Loucy (cell line): ENCODE results near the gene IGSF8.

ENCODE experiments used
- H2AFZ ChIP-seq: fragments of 200-600 bp; sonication (generic); 2 replicates; pipeline ENCODE4 v1.6.0; 2016; ENCODE audit warnings: antibody characterized with exemption, mild to moderate bottlenecking, low read length, moderate library complexity
- H3F3A ChIP-seq: fragments of 200-600 bp; 2 replicates; pipeline ENCODE4 v1.6.0; 2016; ENCODE audit warnings: antibody characterized with exemption, low read depth, mild to moderate bottlenecking
- H3K27me3 ChIP-seq: fragments of 200-600 bp; sonication (generic); 2 replicates; pipeline ENCODE4 v1.6.1; 2014; ENCODE audit warnings: low read length, mild to moderate bottlenecking; ENCODE audit not compliant: insufficient read depth, poor library complexity, severe bottlenecking
- H3K36me3 ChIP-seq: fragments of 200-600 bp; sonication (generic); 2 replicates; pipeline ENCODE4 v1.6.1; 2016; ENCODE audit warnings: low read length; ENCODE audit not compliant: insufficient read depth
- H3K4me1 ChIP-seq: fragments of 200-600 bp; sonication (generic); 2 replicates; pipeline ENCODE4 v1.5.1; 2014; ENCODE audit warnings: low read length, mild to moderate bottlenecking; ENCODE audit not compliant: insufficient read depth, poor library complexity, severe bottlenecking
- H3K4me2 ChIP-seq: fragments of 200-600 bp; sonication (generic); 2 replicates; pipeline ENCODE4 v1.6.0; 2014; ENCODE audit warnings: antibody characterized with exemption, low read length, low read depth, mild to moderate bottlenecking; ENCODE audit not compliant: poor library complexity, severe bottlenecking
- H3K4me3 ChIP-seq: fragments of 200-600 bp; sonication (generic); 2 replicates; pipeline ENCODE4 v1.5.1; 2014; ENCODE audit warnings: low read length, mild to moderate bottlenecking, mixed read lengths; ENCODE audit not compliant: poor library complexity, severe bottlenecking
- H3K79me2 ChIP-seq: fragments of 200-600 bp; sonication (generic); 2 replicates; pipeline ENCODE4 v1.6.1; 2014; ENCODE audit warnings: low read length; ENCODE audit not compliant: insufficient read depth
- H3K9ac ChIP-seq: fragments of 200-600 bp; sonication (generic); 2 replicates; pipeline ENCODE4 v1.6.0; 2014; ENCODE audit warnings: mild to moderate bottlenecking, low read depth, low read length, moderate library complexity; ENCODE audit not compliant: poor library complexity, severe bottlenecking
- H3K9me2 ChIP-seq: fragments of 200-600 bp; sonication (generic); replicated peaks from 2 replicates; pipeline ENCODE4 v1.6.1; 2016; ENCODE audit warnings: low read depth, low read length, mixed read lengths
- H3K9me3 ChIP-seq: fragments of 200-600 bp; sonication (generic); 2 replicates; pipeline ENCODE4 v1.6.1; 2014; ENCODE audit warnings: mild to moderate bottlenecking, antibody characterized with exemption, low read length, low read depth; ENCODE audit not compliant: insufficient read depth
- H4K20me1 ChIP-seq: fragments of 200-600 bp; sonication (generic); 2 replicates; pipeline ENCODE4 v1.6.0; 2014; ENCODE audit warnings: antibody characterized with exemption, low read length, mild to moderate bottlenecking; ENCODE audit not compliant: insufficient read depth, poor library complexity, severe bottlenecking
- CTCF ChIP-seq: fragments of 200-600 bp; sonication (generic); conservative IDR thresholded peaks from 2 replicates; pipeline ENCODE4 v1.5.1; 2014; ENCODE audit warnings: mild to moderate bottlenecking, antibody characterized with exemption, low read length
- EZH2phosphoT487 ChIP-seq: fragments of 200-600 bp; IDR thresholded peaks from 2 replicates; pipeline ENCODE4 v1.6.1; 2018; ENCODE audit warnings: antibody characterized with exemption, mild to moderate bottlenecking, moderate library complexity, borderline replicate concordance

IGSF8 gene

GRCh38 chr1:160084771-160085321 lies 13.6 kb downstream of the IGSF8 start:
- TF ChIP-seq EZH2phosphoT487 = no peak
- no peak for TF ChIP-seq CTCF
- Histone ChIP-seq H3K9me3 (no peaks in the 10 kb centered on the region), H3K4me2 (no peak overlapping the region), H3K9ac (no peak overlapping the region), H2AFZ (no peak overlapping the region), H3K9me2 (no peaks in the 10 kb centered on the region), H3K4me3 (no peak overlapping the region), H3K4me1 (no peaks in the 10 kb centered on the region), H4K20me1 (no peaks in the 10 kb centered on the region), H3K79me2 (no peaks in the 10 kb centered on the region), H3K36me3 (no peaks in the 10 kb centered on the region), H3F3A (no peaks in the 10 kb centered on the region), H3K27me3 (no peaks in the 10 kb centered on the region)

DNA sequence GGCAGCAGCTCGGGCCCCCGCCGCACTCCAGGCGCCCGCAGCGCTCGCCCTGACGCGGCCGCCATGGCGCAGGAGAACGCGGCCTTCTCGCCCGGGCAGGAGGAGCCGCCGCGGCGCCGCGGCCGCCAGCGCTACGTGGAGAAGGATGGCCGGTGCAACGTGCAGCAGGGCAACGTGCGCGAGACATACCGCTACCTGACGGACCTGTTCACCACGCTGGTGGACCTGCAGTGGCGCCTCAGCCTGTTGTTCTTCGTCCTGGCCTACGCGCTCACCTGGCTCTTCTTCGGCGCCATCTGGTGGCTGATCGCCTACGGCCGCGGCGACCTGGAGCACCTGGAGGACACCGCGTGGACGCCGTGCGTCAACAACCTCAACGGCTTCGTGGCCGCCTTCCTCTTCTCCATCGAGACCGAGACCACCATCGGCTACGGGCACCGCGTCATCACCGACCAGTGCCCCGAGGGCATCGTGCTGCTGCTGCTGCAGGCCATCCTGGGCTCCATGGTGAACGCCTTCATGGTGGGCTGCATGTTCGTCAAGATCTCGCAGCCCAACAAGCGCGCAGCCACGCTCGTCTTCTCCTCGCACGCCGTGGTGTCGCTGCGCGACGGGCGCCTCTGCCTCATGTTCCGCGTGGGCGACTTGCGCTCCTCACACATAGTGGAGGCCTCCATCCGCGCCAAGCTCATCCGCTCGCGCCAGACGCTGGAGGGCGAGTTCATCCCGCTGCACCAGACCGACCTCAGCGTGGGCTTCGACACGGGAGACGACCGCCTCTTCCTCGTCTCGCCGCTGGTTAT lies 14.2 kb downstream of the IGSF8 start:
- H4K20me1 ChIP-seq = no peaks in the 10 kb centered on the region
- no peak overlapping the region for H2AFZ ChIP-seq
- H3K9ac ChIP-seq = no peak overlapping the region
- H3K9me2 ChIP-seq = no peaks in the 10 kb centered on the region
- H3K4me1 ChIP-seq = no peaks in the 10 kb centered on the region
- H3K27me3 ChIP-seq = no peaks in the 10 kb centered on the region
- no peaks in the 10 kb centered on the region for H3K79me2 ChIP-seq
- H3K4me3 ChIP-seq = no peak overlapping the region
- H3K36me3 ChIP-seq = no peaks in the 10 kb centered on the region
- H3K9me3 ChIP-seq = no peaks in the 10 kb centered on the region
- no peaks in the 10 kb centered on the region for H3F3A ChIP-seq
- TF ChIP-seq EZH2phosphoT487 (no peak), CTCF (peak; percentile 51)
- no peak overlapping the region for H3K4me2 ChIP-seq

DNA sequence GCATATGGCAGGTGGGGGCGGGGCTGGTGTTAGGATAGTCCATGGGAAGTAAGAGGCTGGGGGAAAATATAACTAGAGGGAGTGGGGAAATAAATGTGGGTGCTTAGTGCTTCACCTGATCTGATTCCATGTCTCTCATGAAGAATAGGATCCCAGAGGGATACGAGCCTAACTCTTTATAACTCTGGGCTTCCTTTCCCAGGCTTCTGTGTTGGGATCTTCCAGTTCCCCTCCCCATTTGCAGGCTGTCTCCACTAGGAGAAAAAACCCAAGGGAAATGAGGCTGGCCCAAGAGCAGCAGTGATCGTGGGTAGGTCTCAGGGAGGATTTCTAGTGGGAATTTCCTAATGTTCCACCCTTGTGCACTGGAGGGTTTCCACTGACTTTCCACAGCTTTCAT lies 15.5 kb downstream of the IGSF8 start:
- Histone ChIP-seq H3K9me2 (no peaks in the 10 kb centered on the region), H3K4me1 (no peaks in the 10 kb centered on the region), H3K36me3 (no peaks in the 10 kb centered on the region), H3K4me2 (no peak overlapping the region), H4K20me1 (no peaks in the 10 kb centered on the region), H3K79me2 (no peaks in the 10 kb centered on the region), H3K9me3 (no peaks in the 10 kb centered on the region), H3K4me3 (no peak overlapping the region), H3F3A (no peaks in the 10 kb centered on the region), H3K9ac (no peak overlapping the region), H3K27me3 (no peaks in the 10 kb centered on the region), H2AFZ (no peak overlapping the region)
- TF ChIP-seq CTCF (no peak), EZH2phosphoT487 (no peak)
